ENCODE results near the gene BLVRA. TPM values are rescaled to one million over a fixed set of nuclear protein-coding genes. Genes with fewer than 3 reads are reported as not detected.
"Not testable (repeated sequence)": the region's sequence is repeated elsewhere in the genome, so short reads cannot be mapped to it uniquely, and the experiment has no call there.

Gene BLVRA
- total RNA-seq, 4 donors from 2014 or later = 20.4 to 93.0 (median 56.5) TPM

GRCh38 chr7:43769281-43769680 is 10.8 kb downstream of the BLVRA start:
- DNase-seq = no peak
- H3K4me1 ChIP-seq = peaks cover 0 to 5% of the 10 kb centered on the region in 2 donors
- intact Hi-C loops (cut with DNase I; ENCODE audit: low total_unique reads) = no loop called here
- no peaks in the 10 kb centered on the region for H3K9me3 ChIP-seq
- no peaks in the 10 kb centered on the region for H3K27me3 ChIP-seq
- TF ChIP-seq POLR2A (IDR thresholded peaks at IDR 0.05) = no peak
- TF ChIP-seq CTCF (IDR thresholded peaks at IDR 0.05) = no peak
- no peak overlapping the region for H3K4me3 ChIP-seq
- no peak overlapping the region for H3K27ac ChIP-seq
- H3K36me3 ChIP-seq = no peaks in the 10 kb centered on the region

GRCh38 chr7:43769791-43770465 is 11.4 kb downstream of the BLVRA start:
- intact Hi-C loops (cut with DNase I; ENCODE audit: low total_unique reads) = no loop called here
- no peak for DNase-seq
- no peak overlapping the region for H3K27ac ChIP-seq
- no peak for TF ChIP-seq POLR2A (IDR thresholded peaks at IDR 0.05)
- TF ChIP-seq CTCF (IDR thresholded peaks at IDR 0.05) = no peak
- no peaks in the 10 kb centered on the region for H3K27me3 ChIP-seq
- H3K36me3 ChIP-seq = no peaks in the 10 kb centered on the region
- no peak overlapping the region for H3K4me3 ChIP-seq
- H3K9me3 ChIP-seq = no peaks in the 10 kb centered on the region
- no peaks in the 10 kb centered on the region for H3K4me1 ChIP-seq

- no peaks in the 10 kb centered on the region for H3K4me1 ChIP-seq
- no peaks in the 10 kb centered on the region for H3K27me3 ChIP-seq
- H3K36me3 ChIP-seq = no peaks in the 10 kb centered on the region
- TF ChIP-seq POLR2A (IDR thresholded peaks at IDR 0.05) (no peak), CTCF (IDR thresholded peaks at IDR 0.05) (no peak)
- no peak for DNase-seq
- no peak overlapping the region for H3K4me3 ChIP-seq
- no peaks in the 10 kb centered on the region for H3K9me3 ChIP-seq
- intact Hi-C loops (cut with DNase I; ENCODE audit: low total_unique reads) = no loop called here
- H3K27ac ChIP-seq = no peak overlapping the region
Observed at GRCh38 chr7:43771128-43771527, 12.6 kb downstream of the BLVRA start.

- DNase-seq = peak in 1 of 2 donors; percentile 3
- Histone ChIP-seq H3K36me3 (no peaks in the 10 kb centered on the region), H3K27ac (no peak overlapping the region), H3K9me3 (no peaks in the 10 kb centered on the region), H3K27me3 (no peaks in the 10 kb centered on the region), H3K4me1 (no peaks in the 10 kb centered on the region), H3K4me3 (no peak overlapping the region)
- intact Hi-C loops (cut with DNase I; ENCODE audit: low total_unique reads) = no loop called here
- TF ChIP-seq POLR2A (IDR thresholded peaks at IDR 0.05) (no peak), CTCF (IDR thresholded peaks at IDR 0.05) (no peak)
Observed at GRCh38 chr7:43771573-43771972, 13.1 kb downstream of the BLVRA start.

- H3K27ac ChIP-seq; H3K4me1 ChIP-seq; H3K4me3 ChIP-seq; H3K27me3 ChIP-seq; intact Hi-C loops (cut with DNase I; ENCODE audit: low total_unique reads); H3K36me3 ChIP-seq; DNase-seq; H3K9me3 ChIP-seq: not testable (repeated sequence)
Observed at GRCh38 chr7:43773268-43773667, 14.8 kb downstream of the BLVRA start.

GRCh38 chr7:43775255-43775654 is 16.8 kb downstream of the BLVRA start:
- DNase-seq; H3K36me3 ChIP-seq; H3K9me3 ChIP-seq; intact Hi-C loops (cut with DNase I; ENCODE audit: low total_unique reads); H3K4me3 ChIP-seq; H3K27me3 ChIP-seq; H3K4me1 ChIP-seq; H3K27ac ChIP-seq: not testable (repeated sequence)

- H3K4me3 ChIP-seq; intact Hi-C loops (cut with DNase I; ENCODE audit: low total_unique reads); DNase-seq: not testable (repeated sequence)
Observed at GRCh38 chr7:43778293-43779044, 20.0 kb downstream of the BLVRA start.

More at GRCh38 chr7:43778293-43779044, 20.0 kb downstream of the BLVRA start:
- H3K4me1 ChIP-seq, H3K36me3 ChIP-seq, H3K27ac ChIP-seq, H3K27me3 ChIP-seq, H3K9me3 ChIP-seq: not testable (repeated sequence)

All from uterus (tissue), 4 donors.